ENCODE results near the gene FAM204A. TPM values are rescaled to one million over a fixed set of nuclear protein-coding genes. Genes with fewer than 3 reads are reported as not detected.

The FAM204A gene
- total and polyA plus RNA-seq, 8 donors: 26.3 to 60.8 (median 35.0) TPM

GRCh38 chr10:118374404-118374803 lies 32.3 kb upstream of the FAM204A start:
- H3K4me3 ChIP-seq: no peak overlapping the region
- TF ChIP-seq POLR2AphosphoS5 (IDR thresholded peaks at IDR 0.05) (no peak), CTCF (IDR thresholded peaks at IDR 0.05) (no peak), EP300 (IDR thresholded peaks at IDR 0.05) (no peak)
- H3K9me3 ChIP-seq: no peaks in the 10 kb centered on the region
- H3K36me3 ChIP-seq: no peaks in the 10 kb centered on the region
- intact Hi-C loops (cut with DNase I; ENCODE audit: low total_unique reads): no loop called here
- H3K4me1 ChIP-seq: no peaks in the 10 kb centered on the region
- H3K27ac ChIP-seq: no peak overlapping the region
- peaks cover 0 to 8% (median 0%) of the 10 kb centered on the region in 3 donors for H3K27me3 ChIP-seq
- DNase-seq: no peak

GRCh38 chr10:118373786-118374185 lies 31.7 kb upstream of the FAM204A start:
- H3K9me3 ChIP-seq: no peaks in the 10 kb centered on the region
- H3K27me3 ChIP-seq: peaks cover 0 to 8% (median 0%) of the 10 kb centered on the region in 3 donors
- no peak overlapping the region for H3K4me3 ChIP-seq
- H3K27ac ChIP-seq: no peak overlapping the region
- TF ChIP-seq CTCF (IDR thresholded peaks at IDR 0.05): no peak
- no peak for TF ChIP-seq EP300 (IDR thresholded peaks at IDR 0.05)
- no peak for TF ChIP-seq POLR2AphosphoS5 (IDR thresholded peaks at IDR 0.05)
- H3K4me1 ChIP-seq: no peaks in the 10 kb centered on the region
- no peak for DNase-seq
- H3K36me3 ChIP-seq: no peaks in the 10 kb centered on the region
- intact Hi-C loops (cut with DNase I; ENCODE audit: low total_unique reads): no loop called here
- WGBS, 5 donors: 42 to 63% (median 60%) methylated on average over 4 of the region's 4 CpGs

GRCh38 chr10:118370499-118370898 lies 28.4 kb upstream of the FAM204A start:
- TF ChIP-seq POLR2A (IDR thresholded peaks at IDR 0.05) (no peak), CTCF (IDR thresholded peaks at IDR 0.05) (no peak), POLR2AphosphoS5 (IDR thresholded peaks at IDR 0.05) (no peak), EP300 (IDR thresholded peaks at IDR 0.05) (no peak)
- 90 to 94% (median 93%) methylated on average over 2 of the region's 2 CpGs for WGBS, 5 donors
- no peak overlapping the region for H3K4me3 ChIP-seq
- peaks cover 0 to 13% (median 7%) of the 10 kb centered on the region in 4 donors for H3K9me3 ChIP-seq
- H3K4me1 ChIP-seq: no peaks in the 10 kb centered on the region
- no peak for DNase-seq
- H3K36me3 ChIP-seq: no peaks in the 10 kb centered on the region
- intact Hi-C loops (cut with DNase I; ENCODE audit: low total_unique reads): no loop called here
- no peaks in the 10 kb centered on the region for H3K27me3 ChIP-seq
- H3K27ac ChIP-seq: no peak overlapping the region

GRCh38 chr10:118369641-118370205 lies 27.6 kb upstream of the FAM204A start:
- H3K9me3 ChIP-seq: peaks cover 0 to 17% (median 11%) of the 10 kb centered on the region in 4 donors
- peak in 1 of 2 donors; percentile 18 for DNase-seq
- no peak overlapping the region for H3K4me3 ChIP-seq
- no peaks in the 10 kb centered on the region for H3K27me3 ChIP-seq
- no peaks in the 10 kb centered on the region for H3K36me3 ChIP-seq
- no peak for TF ChIP-seq EP300 (IDR thresholded peaks at IDR 0.05)
- TF ChIP-seq POLR2A (IDR thresholded peaks at IDR 0.05): no peak
- no peak for TF ChIP-seq POLR2AphosphoS5 (IDR thresholded peaks at IDR 0.05)
- TF ChIP-seq CTCF (IDR thresholded peaks at IDR 0.05): no peak
- intact Hi-C loops (cut with DNase I; ENCODE audit: low total_unique reads): no loop called here
- no peak overlapping the region for H3K27ac ChIP-seq
- H3K4me1 ChIP-seq: no peaks in the 10 kb centered on the region
- 49 to 62% (median 61%) methylated on average over 4 of the region's 4 CpGs for WGBS, 5 donors
